Skeletal muscle tissue (tissue), 5 donors: ENCODE data around the gene CHCHD1. TPM values are rescaled to one million over a fixed set of nuclear protein-coding genes. Genes with fewer than 3 reads are reported as not detected.
"Not testable (repeated sequence)": the region's sequence is repeated elsewhere in the genome, so short reads cannot be mapped to it uniquely, and the experiment has no call there.

Source experiments
- H3K27ac ChIP-seq: one replicate; pipeline ENCODE4 v1.7.0; 2013; ENCODE audit warnings: mild to moderate bottlenecking, low read depth, low read length, inconsistent platforms
- H3K27me3 ChIP-seq, 3 donors: one replicate each; pipeline ENCODE4 v1.7.0; 2013; ENCODE audit warnings: low read length in 3 of 3; ENCODE audit not compliant: control insufficient read depth in 3 of 3, insufficient read depth in 3 of 3
- H3K36me3 ChIP-seq, 3 donors: one replicate each; pipeline ENCODE4 v1.7.0; 2013; ENCODE audit warnings: low read length in 3 of 3; ENCODE audit not compliant: control insufficient read depth in 3 of 3, insufficient read depth in 3 of 3
- H3K4me1 ChIP-seq, 3 donors: one replicate each; pipeline ENCODE4 v1.7.0; 2013; ENCODE audit warnings: low read length in 3 of 3, mild to moderate bottlenecking in 3 of 3; ENCODE audit not compliant: control insufficient read depth in 3 of 3, insufficient read depth in 3 of 3
- H3K4me3 ChIP-seq, 3 donors: one replicate each; pipeline ENCODE4 v1.7.0; 2013; ENCODE audit warnings: low read length in 3 of 3
- H3K9ac ChIP-seq, 3 donors: one replicate each; pipeline ENCODE4 v1.7.0; 2013; ENCODE audit warnings: low read length in 3 of 3, mild to moderate bottlenecking in 3 of 3, moderate library complexity in 2 of 3, low read depth in 1 of 3
- H3K9me3 ChIP-seq, 3 donors: one replicate each; pipeline ENCODE4 v1.7.0; 2013; ENCODE audit warnings: low read length in 3 of 3; ENCODE audit not compliant: control insufficient read depth in 3 of 3
- small RNA-seq: library from RNA; depleted of rRNA; stranded (forward); fragments of <200 nt; gene quantifications from one replicate; pipeline ENCODE3, GENCODE V24; 2014
- total RNA-seq: library from RNA; depleted of rRNA; stranded (reverse); fragments of >200 nt; gene quantifications from one replicate; pipeline ENCODE4 v1.2.3, GENCODE V29; 2014
- donor health status: Osteomylitis.

CHCHD1 gene
- total RNA-seq, 1 donor from 2014 or later = 17.7 TPM

DNA sequence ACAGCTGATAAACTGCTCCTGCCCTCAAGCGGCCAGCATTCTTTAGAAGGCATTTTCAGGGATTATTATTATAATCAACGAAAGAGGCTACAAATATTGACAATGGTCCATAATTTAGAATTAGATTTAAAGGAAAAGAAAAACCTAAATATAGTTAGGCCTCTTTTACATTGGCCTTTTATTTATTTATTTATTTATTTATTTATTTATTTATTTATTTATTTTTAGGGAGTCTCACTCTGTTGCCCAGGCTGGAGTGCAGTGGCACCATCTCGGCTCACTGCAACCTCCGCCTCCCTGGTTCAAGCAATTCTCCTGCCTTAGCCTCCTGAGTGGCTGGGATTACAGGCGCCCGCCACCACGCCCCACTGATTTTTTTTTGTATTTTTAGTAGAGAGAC is 47.2 kb downstream of the CHCHD1 start:
- H3K9ac ChIP-seq, H3K27me3 ChIP-seq, H3K9me3 ChIP-seq, H3K27ac ChIP-seq, H3K4me1 ChIP-seq, H3K4me3 ChIP-seq: not testable (repeated sequence)
- peaks cover 30 to 40% (median 32%) of the 10 kb centered on the region in 3 donors for H3K36me3 ChIP-seq

Small RNA genes within 50 kb of the gene (small RNA-seq; reads per million reads assigned to genes)
- not detected for gene AC022400.4
- not detected for gene AC022400.9
- not detected for gene ZSWIM8-AS1

Other genes with a start within 250 kb of the CHCHD1 start
- 20.4 TPM for gene USP54, start 190.7 kb upstream of the CHCHD1 start, total RNA-seq
- 1,224 TPM for gene MYOZ1, start 140.6 kb upstream of the CHCHD1 start, total RNA-seq
- gene SYNPO2L, start 126.0 kb upstream of the CHCHD1 start, total RNA-seq = 17.2 TPM
- 4.7 TPM for gene AGAP5, start 83.9 kb upstream of the CHCHD1 start, total RNA-seq
- 41.8 TPM for gene SEC24C, start 37.7 kb upstream of the CHCHD1 start, total RNA-seq
- gene ZSWIM8, start 3.6 kb downstream of the CHCHD1 start, total RNA-seq = 29.7 TPM
- 6.3 TPM for gene NDST2, start 29.6 kb downstream of the CHCHD1 start, total RNA-seq
- gene CAMK2G, start 92.5 kb downstream of the CHCHD1 start, total RNA-seq = 16.2 TPM
- gene PLAU, start 129.1 kb downstream of the CHCHD1 start, total RNA-seq = 21.4 TPM
- gene VCL, start 216.1 kb downstream of the CHCHD1 start, total RNA-seq = 83.0 TPM